22Rv1 (cell line): ENCODE data around the gene GRAMD1B.

ENCODE experiments used
- ZFX ChIP-seq: fragments of 450-650 bp; IDR thresholded peaks from 2 replicates; pipeline ENCODE4 v1.6.1; 2017; ENCODE audit warnings: antibody characterized with exemption, borderline replicate concordance
- TF ChIP-seq, protein P1 (sequence below): fragments of 450-650 bp; IDR thresholded peaks from 2 replicates; pipeline ENCODE4 v1.5.1; 2017; ENCODE audit warnings: mild to moderate bottlenecking

DNA sequence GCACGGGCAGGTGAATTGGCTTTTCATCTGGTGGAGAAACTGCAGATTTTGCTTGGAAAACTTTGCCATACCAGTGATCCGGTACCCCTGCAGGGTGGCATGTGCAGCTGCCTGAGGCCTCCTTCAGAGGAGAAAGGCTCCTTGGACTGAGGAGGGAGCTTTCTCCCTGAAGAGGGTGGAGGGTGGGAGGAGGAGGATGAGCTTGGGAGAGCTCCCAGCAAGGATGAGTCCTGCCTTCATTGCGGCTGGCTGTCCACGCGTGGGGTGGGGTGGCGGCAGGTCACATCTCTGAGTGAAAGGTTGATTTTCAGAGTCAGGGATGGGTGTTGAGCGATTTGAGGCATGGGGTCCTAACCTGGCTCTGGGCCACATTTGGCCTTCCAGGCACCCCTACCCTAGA, 96.8 kb downstream of the GRAMD1B start:
- TF ChIP-seq, protein P1, sequence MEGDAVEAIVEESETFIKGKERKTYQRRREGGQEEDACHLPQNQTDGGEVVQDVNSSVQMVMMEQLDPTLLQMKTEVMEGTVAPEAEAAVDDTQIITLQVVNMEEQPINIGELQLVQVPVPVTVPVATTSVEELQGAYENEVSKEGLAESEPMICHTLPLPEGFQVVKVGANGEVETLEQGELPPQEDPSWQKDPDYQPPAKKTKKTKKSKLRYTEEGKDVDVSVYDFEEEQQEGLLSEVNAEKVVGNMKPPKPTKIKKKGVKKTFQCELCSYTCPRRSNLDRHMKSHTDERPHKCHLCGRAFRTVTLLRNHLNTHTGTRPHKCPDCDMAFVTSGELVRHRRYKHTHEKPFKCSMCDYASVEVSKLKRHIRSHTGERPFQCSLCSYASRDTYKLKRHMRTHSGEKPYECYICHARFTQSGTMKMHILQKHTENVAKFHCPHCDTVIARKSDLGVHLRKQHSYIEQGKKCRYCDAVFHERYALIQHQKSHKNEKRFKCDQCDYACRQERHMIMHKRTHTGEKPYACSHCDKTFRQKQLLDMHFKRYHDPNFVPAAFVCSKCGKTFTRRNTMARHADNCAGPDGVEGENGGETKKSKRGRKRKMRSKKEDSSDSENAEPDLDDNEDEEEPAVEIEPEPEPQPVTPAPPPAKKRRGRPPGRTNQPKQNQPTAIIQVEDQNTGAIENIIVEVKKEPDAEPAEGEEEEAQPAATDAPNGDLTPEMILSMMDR = no peak
- TF ChIP-seq ZFX = no peak
